AG20443 (cell line): ENCODE data around the gene AR.

Experiments
- DNase-seq: peaks from one replicate; pipeline ENCODE4 v3.0.0; 2012; ENCODE audit warnings: low spot score, mixed read lengths

Gene AR, protein sequence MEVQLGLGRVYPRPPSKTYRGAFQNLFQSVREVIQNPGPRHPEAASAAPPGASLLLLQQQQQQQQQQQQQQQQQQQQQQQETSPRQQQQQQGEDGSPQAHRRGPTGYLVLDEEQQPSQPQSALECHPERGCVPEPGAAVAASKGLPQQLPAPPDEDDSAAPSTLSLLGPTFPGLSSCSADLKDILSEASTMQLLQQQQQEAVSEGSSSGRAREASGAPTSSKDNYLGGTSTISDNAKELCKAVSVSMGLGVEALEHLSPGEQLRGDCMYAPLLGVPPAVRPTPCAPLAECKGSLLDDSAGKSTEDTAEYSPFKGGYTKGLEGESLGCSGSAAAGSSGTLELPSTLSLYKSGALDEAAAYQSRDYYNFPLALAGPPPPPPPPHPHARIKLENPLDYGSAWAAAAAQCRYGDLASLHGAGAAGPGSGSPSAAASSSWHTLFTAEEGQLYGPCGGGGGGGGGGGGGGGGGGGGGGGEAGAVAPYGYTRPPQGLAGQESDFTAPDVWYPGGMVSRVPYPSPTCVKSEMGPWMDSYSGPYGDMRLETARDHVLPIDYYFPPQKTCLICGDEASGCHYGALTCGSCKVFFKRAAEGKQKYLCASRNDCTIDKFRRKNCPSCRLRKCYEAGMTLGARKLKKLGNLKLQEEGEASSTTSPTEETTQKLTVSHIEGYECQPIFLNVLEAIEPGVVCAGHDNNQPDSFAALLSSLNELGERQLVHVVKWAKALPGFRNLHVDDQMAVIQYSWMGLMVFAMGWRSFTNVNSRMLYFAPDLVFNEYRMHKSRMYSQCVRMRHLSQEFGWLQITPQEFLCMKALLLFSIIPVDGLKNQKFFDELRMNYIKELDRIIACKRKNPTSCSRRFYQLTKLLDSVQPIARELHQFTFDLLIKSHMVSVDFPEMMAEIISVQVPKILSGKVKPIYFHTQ

DNA sequence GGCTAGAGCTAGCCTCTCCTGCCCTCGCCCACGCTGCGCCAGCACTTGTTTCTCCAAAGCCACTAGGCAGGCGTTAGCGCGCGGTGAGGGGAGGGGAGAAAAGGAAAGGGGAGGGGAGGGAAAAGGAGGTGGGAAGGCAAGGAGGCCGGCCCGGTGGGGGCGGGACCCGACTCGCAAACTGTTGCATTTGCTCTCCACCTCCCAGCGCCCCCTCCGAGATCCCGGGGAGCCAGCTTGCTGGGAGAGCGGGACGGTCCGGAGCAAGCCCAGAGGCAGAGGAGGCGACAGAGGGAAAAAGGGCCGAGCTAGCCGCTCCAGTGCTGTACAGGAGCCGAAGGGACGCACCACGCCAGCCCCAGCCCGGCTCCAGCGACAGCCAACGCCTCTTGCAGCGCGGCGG is at the start of gene AR:
AR (plus strand) TSS at position 204 of the 400 bp plus-strand sequence. CDS start 1,126 bp downstream, outside the sequence.
- DNase-seq = peak; percentile 39

DNA sequence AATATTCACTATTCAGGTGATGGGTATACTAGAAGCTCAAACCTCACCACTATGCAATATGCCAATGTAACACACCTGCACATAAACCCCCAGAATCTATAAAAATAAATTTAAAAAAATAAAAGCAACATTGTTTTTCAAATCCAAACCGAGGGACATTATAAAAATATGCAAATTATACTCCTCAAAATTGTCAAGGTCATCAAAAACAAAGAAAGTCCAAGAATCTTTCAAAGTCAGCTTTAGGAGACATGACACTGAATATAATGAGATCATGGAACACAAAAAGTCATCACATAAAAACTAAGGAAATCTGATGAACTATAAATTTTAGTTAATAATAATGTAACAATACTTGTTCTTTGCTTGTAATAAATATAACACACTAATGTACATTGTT is 43.2 kb upstream of the AR start:
- no peak for DNase-seq

DNA sequence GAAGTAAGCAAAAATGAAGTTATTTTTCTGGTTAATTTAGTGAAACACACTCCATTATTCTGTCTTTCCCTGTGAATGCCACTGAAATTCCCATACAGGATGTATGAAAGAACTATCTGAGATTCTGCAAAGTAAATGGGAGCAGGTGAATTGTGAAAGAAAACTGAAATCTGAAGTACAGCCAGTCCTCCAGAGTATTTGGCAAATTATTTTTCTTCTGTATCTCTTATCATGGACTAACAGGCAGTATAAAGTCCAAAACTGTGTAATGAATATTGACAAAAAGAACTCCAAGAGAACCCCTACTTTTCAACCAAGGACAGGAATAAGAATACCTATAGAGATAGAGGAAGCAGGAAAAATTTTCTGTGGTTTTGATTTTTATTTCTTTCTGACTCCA is 40.8 kb upstream of the AR start:
- DNase-seq = no peak

DNA sequence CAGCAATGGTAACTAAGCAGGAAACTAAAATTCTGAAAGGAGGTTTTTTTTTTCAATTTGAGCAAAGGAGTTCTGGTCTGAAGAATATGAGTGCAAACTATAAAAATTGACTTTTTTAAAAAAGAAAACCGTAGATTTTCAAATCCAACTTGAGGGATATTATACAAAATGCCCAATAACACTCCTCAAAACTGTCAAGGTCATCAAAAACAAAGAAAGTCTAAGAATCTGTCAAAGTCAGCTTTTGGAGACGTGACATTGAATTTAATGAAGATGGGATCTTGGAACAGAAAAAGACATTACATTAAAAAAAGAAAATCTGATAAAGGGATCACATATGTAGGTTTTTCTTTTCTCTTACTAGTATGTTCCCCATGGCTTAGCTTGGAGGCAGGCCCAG is 40.4 kb upstream of the AR start:
- DNase-seq = no peak

DNA sequence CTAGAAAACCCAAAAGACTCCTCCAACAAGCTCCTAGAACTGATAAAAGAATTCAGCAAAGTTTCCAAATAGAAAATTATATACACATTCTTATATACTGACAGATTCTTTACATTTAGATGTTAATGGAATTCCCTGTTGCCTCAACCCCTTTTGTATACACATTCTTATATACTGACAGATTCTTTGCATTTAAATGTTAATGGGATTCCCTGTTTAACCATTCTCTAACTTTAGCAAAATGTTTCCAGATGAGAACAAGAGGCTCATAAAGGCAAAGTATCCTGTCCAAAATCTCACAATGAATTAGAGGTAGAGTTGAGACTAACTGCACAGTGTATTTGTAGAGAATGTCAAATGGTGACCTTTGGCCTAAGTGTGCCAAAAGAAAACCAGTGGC is 23.1 kb upstream of the AR start:
- DNase-seq = no peak

DNA sequence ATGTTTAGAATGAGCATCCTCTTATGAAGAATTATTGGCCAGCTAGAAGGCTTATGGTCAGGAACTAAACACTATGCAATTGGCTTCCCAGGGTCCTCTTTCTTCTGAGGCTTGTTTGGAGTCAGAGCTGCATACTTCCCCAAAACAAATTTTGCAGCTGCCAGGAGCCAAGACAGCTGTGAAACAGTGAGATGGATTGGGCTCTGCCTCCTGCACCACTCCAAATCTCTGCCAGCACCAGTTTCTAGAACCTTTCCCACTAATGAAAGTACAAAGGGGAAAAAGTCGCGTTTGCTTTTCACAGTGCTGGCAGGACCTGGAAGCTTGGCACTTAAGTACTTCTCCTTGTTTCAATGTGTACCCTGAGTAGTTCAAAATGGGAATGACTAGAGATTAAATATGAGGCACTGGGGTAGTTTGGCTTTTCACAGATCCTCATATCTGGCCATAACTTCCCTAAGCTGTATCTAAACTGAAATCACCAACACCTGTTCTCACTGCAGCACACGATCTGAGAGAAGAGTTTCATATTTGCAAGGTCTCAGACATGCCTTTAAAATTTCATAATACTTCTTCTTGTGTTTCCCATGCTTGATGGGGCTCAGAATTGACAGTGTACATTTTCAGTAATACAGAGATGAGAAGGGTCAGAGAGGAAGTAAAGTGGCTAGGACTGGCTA is 20.7 kb upstream of the AR start:
- no peak for DNase-seq

DNA sequence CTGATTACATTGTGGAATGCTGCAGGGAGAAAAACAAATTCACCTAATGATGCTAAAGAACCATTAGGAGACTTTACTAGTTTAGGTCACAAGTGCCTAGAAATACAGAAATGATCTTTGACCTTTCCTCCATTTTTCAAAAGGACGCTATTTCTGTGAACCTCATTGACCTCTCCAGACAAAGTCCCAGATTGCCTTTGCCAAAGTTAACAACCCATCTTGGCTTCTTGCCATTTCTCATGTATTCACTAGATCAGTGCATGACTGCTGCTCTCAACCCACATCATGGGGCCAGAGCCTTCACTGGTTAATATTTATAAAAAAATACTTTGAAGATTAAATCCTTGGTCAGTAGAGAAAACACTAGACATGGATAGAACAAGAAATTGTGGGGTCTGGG is 19.9 kb upstream of the AR start:
- DNase-seq = no peak

DNA sequence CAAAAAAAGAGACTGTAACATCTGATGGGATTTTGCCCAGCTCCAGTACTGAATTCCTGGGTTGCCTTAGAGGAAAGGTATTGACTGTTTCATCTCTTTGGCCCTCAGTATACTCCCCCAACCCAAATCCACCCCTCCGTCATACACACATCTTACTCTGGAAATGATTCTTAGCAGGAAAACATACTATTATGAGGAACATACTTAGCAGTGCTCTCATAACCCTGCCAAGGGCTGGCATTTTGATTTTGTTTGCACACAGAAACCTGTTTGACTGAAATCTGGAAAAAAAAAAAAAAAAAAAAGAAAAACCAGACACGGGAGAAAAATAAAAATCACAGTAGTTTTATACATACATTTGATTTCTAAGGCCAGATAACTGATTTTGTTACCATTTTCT is 19.4 kb upstream of the AR start:
- no peak for DNase-seq

DNA sequence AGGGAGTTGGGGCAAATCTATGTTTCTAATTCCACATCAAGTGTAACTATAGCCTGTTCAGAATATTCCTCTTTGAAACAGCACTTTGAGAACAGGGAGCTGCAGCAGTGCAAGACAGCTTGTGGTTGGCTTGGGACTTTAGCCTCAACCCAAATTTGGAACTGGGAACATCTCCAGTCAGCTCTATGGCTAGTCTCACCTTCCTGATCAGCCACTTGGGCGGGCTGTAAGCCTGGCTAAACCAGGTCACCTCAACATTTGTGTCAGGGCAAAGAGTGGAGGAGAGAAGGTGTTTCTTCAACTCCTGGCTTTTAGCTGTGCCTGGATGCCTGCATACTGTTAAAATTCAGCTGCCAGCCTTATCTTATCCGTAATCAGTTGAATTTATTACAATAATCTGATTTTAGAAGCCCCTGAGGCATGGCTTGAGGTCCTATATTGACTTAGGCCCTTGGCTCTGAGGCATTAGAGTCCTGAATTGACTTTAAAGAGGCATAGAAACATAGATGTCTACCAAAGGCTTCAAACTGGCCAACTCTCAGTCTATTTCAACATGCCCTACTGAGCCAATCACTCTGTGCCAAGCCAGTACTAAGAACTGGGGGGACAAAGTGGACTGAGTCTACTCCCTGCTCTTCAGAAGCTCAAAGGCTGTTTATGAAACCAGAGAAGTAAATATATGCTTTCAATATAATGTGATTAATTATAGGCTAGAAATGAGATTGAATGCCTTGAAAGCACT is 18.7 kb upstream of the AR start:
- DNase-seq = no peak

DNA sequence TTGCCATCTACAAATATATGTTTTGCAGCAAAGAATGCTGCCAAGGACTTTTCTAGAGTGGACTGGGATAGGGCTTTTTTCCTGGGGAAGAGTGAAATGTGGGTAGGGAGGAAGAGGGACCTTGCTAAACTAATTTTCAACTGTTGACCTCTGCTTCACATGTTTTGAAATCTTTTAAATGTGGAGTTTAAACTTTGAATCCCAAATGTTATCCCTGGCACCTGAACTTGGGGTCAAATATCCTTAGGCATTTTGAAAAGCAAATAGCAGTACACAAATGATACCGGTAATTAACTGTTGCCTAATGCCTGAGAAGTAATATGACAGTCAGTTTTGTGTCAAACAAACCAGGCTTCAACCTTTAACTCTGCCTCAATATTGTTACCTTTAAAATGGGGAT is 7.3 kb upstream of the AR start:
- no peak for DNase-seq

DNA sequence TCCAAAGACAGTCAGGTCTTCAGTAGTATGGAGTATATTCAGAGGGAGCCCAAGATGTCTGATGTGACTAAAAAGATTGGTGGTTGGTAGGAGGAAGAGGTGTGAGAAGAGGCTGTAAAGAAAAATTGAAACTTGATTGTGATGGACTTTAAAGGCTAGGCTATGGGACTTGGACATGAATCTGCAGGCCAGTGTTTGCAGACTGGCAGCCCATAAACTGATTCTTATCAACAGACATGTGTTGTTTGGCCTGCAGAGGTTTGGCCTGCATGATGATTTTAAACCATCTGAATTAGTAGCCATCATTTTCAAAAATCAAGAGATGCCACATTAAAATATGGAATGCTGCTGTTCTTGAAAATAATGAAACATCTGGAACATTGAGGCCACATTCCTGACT is 5.4 kb upstream of the AR start:
- no peak for DNase-seq

DNA sequence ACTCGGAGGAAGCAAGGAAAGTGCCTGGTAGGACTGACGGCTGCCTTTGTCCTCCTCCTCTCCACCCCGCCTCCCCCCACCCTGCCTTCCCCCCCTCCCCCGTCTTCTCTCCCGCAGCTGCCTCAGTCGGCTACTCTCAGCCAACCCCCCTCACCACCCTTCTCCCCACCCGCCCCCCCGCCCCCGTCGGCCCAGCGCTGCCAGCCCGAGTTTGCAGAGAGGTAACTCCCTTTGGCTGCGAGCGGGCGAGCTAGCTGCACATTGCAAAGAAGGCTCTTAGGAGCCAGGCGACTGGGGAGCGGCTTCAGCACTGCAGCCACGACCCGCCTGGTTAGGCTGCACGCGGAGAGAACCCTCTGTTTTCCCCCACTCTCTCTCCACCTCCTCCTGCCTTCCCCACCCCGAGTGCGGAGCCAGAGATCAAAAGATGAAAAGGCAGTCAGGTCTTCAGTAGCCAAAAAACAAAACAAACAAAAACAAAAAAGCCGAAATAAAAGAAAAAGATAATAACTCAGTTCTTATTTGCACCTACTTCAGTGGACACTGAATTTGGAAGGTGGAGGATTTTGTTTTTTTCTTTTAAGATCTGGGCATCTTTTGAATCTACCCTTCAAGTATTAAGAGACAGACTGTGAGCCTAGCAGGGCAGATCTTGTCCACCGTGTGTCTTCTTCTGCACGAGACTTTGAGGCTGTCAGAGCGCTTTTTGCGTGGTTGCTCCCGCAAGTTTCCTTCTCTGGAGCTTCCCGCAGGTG is 637 bp downstream of the AR start:
- DNase-seq = peak; percentile 11

DNA sequence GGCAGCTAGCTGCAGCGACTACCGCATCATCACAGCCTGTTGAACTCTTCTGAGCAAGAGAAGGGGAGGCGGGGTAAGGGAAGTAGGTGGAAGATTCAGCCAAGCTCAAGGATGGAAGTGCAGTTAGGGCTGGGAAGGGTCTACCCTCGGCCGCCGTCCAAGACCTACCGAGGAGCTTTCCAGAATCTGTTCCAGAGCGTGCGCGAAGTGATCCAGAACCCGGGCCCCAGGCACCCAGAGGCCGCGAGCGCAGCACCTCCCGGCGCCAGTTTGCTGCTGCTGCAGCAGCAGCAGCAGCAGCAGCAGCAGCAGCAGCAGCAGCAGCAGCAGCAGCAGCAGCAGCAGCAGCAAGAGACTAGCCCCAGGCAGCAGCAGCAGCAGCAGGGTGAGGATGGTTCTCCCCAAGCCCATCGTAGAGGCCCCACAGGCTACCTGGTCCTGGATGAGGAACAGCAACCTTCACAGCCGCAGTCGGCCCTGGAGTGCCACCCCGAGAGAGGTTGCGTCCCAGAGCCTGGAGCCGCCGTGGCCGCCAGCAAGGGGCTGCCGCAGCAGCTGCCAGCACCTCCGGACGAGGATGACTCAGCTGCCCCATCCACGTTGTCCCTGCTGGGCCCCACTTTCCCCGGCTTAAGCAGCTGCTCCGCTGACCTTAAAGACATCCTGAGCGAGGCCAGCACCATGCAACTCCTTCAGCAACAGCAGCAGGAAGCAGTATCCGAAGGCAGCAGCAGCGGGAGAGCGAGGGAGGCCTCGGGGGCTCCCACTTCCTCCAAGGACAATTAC is 1.4 kb downstream of the AR start:
- peak; percentile 15 for DNase-seq

DNA sequence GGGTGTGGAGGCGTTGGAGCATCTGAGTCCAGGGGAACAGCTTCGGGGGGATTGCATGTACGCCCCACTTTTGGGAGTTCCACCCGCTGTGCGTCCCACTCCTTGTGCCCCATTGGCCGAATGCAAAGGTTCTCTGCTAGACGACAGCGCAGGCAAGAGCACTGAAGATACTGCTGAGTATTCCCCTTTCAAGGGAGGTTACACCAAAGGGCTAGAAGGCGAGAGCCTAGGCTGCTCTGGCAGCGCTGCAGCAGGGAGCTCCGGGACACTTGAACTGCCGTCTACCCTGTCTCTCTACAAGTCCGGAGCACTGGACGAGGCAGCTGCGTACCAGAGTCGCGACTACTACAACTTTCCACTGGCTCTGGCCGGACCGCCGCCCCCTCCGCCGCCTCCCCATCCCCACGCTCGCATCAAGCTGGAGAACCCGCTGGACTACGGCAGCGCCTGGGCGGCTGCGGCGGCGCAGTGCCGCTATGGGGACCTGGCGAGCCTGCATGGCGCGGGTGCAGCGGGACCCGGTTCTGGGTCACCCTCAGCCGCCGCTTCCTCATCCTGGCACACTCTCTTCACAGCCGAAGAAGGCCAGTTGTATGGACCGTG is 2.2 kb downstream of the AR start:
- DNase-seq = peak; percentile 37

DNA sequence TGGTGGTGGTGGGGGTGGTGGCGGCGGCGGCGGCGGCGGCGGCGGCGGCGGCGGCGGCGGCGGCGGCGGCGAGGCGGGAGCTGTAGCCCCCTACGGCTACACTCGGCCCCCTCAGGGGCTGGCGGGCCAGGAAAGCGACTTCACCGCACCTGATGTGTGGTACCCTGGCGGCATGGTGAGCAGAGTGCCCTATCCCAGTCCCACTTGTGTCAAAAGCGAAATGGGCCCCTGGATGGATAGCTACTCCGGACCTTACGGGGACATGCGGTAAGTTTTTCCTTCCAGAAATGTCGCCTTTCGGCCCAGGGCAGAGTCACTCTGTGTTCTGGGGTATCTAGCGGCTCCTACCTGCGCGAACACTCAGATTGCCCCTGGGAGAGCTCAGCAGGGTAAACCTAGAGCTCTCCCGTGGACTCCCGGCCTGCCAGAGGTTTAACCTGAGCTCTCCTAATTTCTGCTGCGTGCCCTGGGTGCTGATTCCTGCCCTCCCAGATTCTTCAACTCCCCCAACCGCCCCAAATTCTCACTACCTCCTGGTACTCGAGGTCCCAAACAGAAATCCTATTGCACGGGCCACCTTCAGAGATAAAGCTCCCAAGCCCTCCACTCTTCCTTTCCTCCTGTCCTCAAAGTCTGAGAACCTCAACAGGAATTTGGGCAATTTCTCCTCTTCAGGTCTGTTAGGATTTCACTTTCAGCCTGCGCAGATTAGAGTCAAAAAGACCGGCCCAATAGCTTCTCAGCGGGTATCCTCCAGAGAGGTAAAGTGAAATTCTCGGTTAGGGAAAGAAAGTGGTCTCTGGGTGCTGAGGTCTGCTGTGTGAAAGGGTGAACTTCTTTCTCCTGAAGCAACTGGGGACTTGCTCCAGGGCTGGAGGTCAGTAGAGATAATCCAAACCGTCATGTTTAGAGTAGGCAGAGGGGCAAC is 2.9 kb downstream of the AR start:
- DNase-seq = peak; percentile 5

DNA sequence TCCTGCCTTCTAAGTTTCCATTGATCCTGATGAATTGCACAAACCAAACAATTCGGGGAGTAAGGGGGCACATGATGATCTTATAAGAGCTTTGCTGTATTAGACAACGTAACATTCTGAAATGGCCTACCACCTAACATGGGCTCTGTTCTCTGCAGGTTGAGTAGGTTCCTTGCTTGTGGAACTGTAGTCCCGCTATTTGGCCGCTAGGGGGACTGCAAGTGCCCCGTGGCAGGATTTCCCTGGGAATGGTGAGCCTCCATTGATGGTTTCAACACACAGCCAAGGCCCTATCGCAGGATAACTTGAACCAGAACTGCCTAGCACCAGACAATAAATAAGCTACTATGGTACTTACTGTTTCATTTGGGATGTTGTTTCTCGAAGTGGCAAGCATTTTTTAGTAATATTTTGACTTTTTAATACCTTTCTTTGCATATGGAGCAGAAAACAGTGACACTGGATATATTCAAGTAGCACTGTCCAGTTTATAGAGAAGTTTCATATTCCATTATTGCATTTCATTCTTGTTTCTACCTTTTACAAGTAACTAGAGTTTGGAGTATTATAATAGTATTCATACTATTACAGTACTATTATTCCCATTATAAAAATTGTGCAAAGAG is 11.9 kb downstream of the AR start:
- DNase-seq = peak; percentile 52

DNA sequence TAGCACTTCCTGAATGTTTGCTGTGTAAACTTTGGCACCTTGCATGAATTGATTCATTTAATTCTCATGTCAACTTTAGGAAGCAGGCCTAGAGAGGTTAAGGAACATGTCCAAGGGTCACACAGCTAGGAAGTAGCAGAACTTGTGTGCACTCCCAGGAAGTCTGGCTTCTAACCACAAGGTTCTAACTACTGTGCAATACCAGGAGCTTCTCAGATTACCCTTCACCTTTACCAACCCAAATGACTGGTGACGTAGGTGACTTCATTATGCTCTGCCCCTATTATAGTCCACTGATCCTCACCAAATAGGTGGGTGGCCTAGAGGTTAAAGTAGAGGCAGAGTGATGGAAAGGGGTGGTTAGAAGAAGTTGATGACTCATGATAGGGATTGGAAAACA is 14.4 kb downstream of the AR start:
- no peak for DNase-seq
